Measurements from ENCODE around the gene RPP30. TPM values are rescaled to one million over a fixed set of nuclear protein-coding genes. Genes with fewer than 3 reads are reported as not detected.

The RPP30 gene
- 100 to 1,000 TPM in 1 of 2 donors, 10 to 100 TPM in 1; 98.0 to 137 TPM for total RNA-seq

DNA sequence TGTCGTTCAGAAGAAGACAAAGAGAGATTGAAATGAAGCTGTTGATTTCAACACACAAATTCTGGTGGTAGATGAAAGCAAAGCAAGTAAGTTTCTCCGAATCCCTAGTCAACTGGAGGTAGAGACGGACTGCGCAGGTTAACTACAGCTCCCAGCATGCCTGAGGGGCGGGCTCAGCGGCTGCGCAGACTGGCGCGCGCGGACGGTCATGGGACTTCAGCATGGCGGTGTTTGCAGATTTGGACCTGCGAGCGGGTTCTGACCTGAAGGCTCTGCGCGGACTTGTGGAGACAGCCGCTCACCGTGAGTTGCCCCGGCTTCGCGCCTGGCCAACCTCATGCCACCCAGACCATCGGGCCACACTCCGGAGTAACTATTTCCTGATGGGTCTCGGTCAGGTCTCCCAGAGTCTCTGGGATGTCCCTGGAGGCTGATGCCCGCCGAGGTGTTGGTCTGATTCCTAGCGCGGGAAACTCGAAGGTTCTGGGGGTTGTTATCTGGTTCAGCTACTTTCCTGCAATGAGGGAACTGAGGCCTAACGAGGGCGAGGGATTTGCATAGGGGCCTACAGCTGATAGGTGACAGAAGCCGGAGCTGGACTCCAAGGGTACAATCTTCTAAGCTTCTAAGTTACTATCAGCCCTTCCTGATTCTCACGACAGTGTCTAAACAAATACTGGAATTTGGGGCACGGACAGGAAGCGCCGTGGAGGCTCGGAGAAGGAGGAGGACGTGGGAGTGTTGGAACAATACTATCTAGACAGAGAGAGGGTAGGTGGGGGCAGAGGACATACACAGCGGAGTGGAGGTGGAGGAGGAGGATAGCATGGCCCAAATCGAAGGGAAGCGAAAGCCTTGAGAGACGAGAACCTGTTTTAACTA is at the start of gene RPP30:
Gene RPP30, plus strand, starts transcription at position 209 of the 882 bp plus-strand sequence. Its CDS starts 13 bp downstream, at position 222.
- Mint-ChIP-seq H3K27ac (peak within 1 kb of the TSS; percentile 99), H3K9me3 (peaks cover 0 to 4% of the 10 kb centered on the region in 2 donors), H3K4me1 (ENCODE audit: low read depth) (peaks cover 36% of the 10 kb centered on the region), H3K27me3 (ENCODE audit: low read depth) (peaks cover 34% of the 10 kb centered on the region), H3K36me3 (ENCODE audit: insufficient read depth in 2 of 2) (peaks cover 18 to 28% of the 10 kb centered on the region in 2 donors), H3K4me3 (peak within 1 kb of the TSS; percentile 99)
- DNase-seq, result peak; percentile 88
- peak; percentile 87 to 92 for ATAC-seq (replicated peaks in 1 of 2)

GRCh38 chr10:90822508-90822907 is 49.3 kb upstream of the RPP30 start:
- no peak overlapping the region for H3K4me3 Mint-ChIP-seq

DNA sequence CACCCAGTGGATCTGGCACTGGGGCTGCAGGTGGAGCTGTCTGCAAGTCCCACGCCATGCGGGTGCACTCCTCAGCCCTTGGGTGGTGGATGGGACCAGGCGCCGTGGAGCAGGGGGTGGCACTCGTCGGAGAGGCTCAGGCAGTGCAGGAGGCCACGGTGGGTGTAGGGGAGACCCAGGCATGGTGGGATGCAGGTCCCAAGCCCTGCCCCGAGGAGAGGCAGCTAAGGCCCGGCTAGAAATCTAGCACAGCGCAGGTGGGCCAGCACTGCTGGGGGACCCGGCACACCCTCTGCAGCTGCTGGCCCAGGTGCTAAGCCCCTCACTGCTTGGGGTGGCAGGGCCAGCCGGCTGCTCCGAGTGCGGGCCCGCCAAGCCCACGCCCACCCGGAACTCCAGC is 39.7 kb upstream of the RPP30 start:
- Mint-ChIP-seq H3K4me1 (ENCODE audit: low read depth) (no peaks in the 10 kb centered on the region), H3K36me3 (ENCODE audit: insufficient read depth in 2 of 2) (no peaks in the 10 kb centered on the region), H3K27me3 (ENCODE audit: low read depth) (peaks cover 6% of the 10 kb centered on the region), H3K27ac (no peak overlapping the region), H3K4me3 (no peak overlapping the region), H3K9me3 (no peaks in the 10 kb centered on the region)
- no peak for DNase-seq
- ATAC-seq (replicated peaks in 1 of 2), result no peak

More at GRCh38 chr10:90822508-90822907, 49.3 kb upstream of the RPP30 start:
- Mint-ChIP-seq H3K36me3 (ENCODE audit: insufficient read depth in 2 of 2) (peaks cover 2 to 5% of the 10 kb centered on the region in 2 donors), H3K9me3 (peaks cover 8 to 10% of the 10 kb centered on the region in 2 donors), H3K4me1 (ENCODE audit: low read depth) (no peaks in the 10 kb centered on the region), H3K27me3 (ENCODE audit: low read depth) (peaks cover 34% of the 10 kb centered on the region), H3K27ac (no peak overlapping the region)
- DNase-seq (no peak), ATAC-seq (replicated peaks in 1 of 2) (no peak)

- Mint-ChIP-seq H3K27ac (no peak overlapping the region), H3K27me3 (ENCODE audit: low read depth) (no peaks in the 10 kb centered on the region), H3K4me1 (ENCODE audit: low read depth) (no peaks in the 10 kb centered on the region), H3K9me3 (no peaks in the 10 kb centered on the region), H3K36me3 (ENCODE audit: insufficient read depth in 2 of 2) (no peaks in the 10 kb centered on the region), H3K4me3 (no peak overlapping the region)
- no peak for DNase-seq
- no peak for ATAC-seq (replicated peaks in 1 of 2)
Observed at GRCh38 chr10:90834326-90834725, 37.4 kb upstream of the RPP30 start.

- DNase-seq (no peak), ATAC-seq (replicated peaks in 1 of 2) (no peak)
- Mint-ChIP-seq H3K36me3 (ENCODE audit: insufficient read depth in 2 of 2) (no peaks in the 10 kb centered on the region), H3K27me3 (ENCODE audit: low read depth) (peaks cover 8% of the 10 kb centered on the region), H3K9me3 (no peaks in the 10 kb centered on the region), H3K4me1 (ENCODE audit: low read depth) (no peaks in the 10 kb centered on the region), H3K4me3 (no peak overlapping the region), H3K27ac (no peak overlapping the region)
Observed at GRCh38 chr10:90837486-90837885, 34.3 kb upstream of the RPP30 start.

DNA sequence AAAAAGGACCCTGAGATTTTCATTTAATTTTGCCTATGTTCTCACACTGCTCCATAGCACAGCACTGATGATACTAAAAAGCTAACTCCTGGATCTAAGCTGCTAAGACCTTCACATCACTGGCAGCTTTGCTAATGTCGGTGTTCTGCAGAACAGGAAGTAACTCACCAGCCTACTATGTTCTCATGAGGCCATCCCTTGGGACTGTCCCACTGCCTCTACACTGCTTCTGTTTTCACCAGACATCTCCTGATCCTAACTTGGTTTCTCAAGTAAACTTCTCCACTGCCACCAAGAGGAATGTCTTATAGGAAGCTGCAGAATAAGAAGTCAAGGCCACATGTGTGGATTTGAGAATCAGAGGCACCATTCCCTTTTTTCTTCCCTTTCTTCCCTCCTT is 29.0 kb upstream of the RPP30 start:
- Mint-ChIP-seq H3K36me3 (ENCODE audit: insufficient read depth in 2 of 2) (no peaks in the 10 kb centered on the region), H3K27me3 (ENCODE audit: low read depth) (peaks cover 39% of the 10 kb centered on the region), H3K9me3 (no peaks in the 10 kb centered on the region), H3K27ac (no peak overlapping the region), H3K4me3 (no peak overlapping the region), H3K4me1 (ENCODE audit: low read depth) (peaks cover 8% of the 10 kb centered on the region)
- ATAC-seq (replicated peaks in 1 of 2), result no peak
- DNase-seq, result no peak

DNA sequence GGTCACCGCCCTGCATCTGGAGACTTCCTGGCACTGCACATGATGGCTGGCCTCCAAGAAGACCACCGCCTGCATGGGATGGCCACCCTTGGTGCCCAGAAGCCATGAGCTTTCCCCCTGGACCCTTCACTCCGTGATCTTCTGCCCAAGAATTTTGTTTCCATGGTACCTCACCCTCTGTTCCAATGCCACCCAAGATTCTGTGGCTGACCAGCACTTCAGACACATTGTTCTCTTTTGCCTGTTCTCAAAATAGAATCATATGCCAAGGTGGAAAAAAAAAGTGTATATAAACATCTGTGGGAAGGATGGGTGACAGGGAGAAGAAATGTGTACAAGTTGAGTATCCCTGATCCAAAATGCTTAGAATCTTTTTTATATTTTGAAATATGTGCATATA is 26.0 kb upstream of the RPP30 start:
- Mint-ChIP-seq H3K27ac (no peak overlapping the region), H3K36me3 (ENCODE audit: insufficient read depth in 2 of 2) (peaks cover 6 to 7% of the 10 kb centered on the region in 2 donors), H3K9me3 (peaks cover 3 to 5% of the 10 kb centered on the region in 2 donors), H3K4me3 (no peak overlapping the region), H3K27me3 (ENCODE audit: low read depth) (peaks cover 37% of the 10 kb centered on the region), H3K4me1 (ENCODE audit: low read depth) (peaks cover 16% of the 10 kb centered on the region)
- no peak for ATAC-seq (replicated peaks in 1 of 2)
- no peak for DNase-seq

DNA sequence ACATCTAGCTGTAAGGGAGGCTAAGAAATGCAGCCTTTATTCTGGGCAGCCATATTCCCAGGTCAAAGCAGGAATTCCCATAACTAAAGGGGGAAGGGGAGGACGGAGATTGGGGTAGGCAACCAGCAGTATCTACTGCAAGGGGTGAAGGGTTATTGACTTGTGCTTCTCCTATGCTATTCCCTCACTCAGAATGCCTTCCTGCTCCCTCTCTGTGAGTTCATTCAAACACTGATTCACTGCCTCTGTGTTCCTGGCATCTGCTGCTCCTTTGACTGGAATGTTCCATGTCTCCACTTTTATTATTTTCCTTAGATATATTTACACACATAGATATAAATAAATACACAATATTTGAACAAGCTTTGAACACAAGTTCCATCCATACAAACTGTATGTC is 25.0 kb upstream of the RPP30 start:
- ATAC-seq (replicated peaks in 1 of 2), result no peak
- no peak for DNase-seq
- H3K27me3 Mint-ChIP-seq (ENCODE audit: low read depth), result peaks cover 37% of the 10 kb centered on the region
- H3K9me3 Mint-ChIP-seq, result peaks cover 5% of the 10 kb centered on the region in 2 donors
- H3K4me3 Mint-ChIP-seq, result no peak overlapping the region
- peaks cover 11 to 13% of the 10 kb centered on the region in 2 donors for H3K36me3 Mint-ChIP-seq (ENCODE audit: insufficient read depth in 2 of 2)
- no peak overlapping the region for H3K27ac Mint-ChIP-seq
- H3K4me1 Mint-ChIP-seq (ENCODE audit: low read depth), result peaks cover 16% of the 10 kb centered on the region

DNA sequence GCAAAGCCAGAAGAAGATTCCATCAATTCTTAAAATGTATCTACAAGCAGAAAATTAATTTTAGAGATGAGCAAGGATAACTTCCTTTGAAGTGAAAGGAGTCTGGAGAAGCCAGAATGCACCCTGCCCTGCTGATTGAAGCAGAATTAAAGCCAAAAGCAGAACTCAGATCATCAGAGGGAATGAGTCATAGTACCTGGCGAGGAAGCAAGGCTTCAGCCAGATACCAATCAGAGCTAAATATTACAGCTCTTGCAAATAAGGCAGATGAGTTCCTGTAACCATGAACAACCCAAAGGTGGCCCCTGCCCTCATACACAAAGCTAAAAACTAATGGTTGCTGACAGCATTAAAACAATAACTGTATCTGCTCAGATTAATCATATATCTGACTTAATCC is 24.3 kb upstream of the RPP30 start:
- ATAC-seq (replicated peaks in 1 of 2) (peak; percentile 47 to 74), DNase-seq (no peak)
- H3K4me1 Mint-ChIP-seq (ENCODE audit: low read depth), result peaks cover 16% of the 10 kb centered on the region
- H3K36me3 Mint-ChIP-seq (ENCODE audit: insufficient read depth in 2 of 2), result peaks cover 13% of the 10 kb centered on the region in 2 donors
- no peak overlapping the region for H3K27ac Mint-ChIP-seq
- peaks cover 5 to 7% of the 10 kb centered on the region in 2 donors for H3K9me3 Mint-ChIP-seq
- no peak overlapping the region for H3K4me3 Mint-ChIP-seq
- peaks cover 41% of the 10 kb centered on the region for H3K27me3 Mint-ChIP-seq (ENCODE audit: low read depth)

DNA sequence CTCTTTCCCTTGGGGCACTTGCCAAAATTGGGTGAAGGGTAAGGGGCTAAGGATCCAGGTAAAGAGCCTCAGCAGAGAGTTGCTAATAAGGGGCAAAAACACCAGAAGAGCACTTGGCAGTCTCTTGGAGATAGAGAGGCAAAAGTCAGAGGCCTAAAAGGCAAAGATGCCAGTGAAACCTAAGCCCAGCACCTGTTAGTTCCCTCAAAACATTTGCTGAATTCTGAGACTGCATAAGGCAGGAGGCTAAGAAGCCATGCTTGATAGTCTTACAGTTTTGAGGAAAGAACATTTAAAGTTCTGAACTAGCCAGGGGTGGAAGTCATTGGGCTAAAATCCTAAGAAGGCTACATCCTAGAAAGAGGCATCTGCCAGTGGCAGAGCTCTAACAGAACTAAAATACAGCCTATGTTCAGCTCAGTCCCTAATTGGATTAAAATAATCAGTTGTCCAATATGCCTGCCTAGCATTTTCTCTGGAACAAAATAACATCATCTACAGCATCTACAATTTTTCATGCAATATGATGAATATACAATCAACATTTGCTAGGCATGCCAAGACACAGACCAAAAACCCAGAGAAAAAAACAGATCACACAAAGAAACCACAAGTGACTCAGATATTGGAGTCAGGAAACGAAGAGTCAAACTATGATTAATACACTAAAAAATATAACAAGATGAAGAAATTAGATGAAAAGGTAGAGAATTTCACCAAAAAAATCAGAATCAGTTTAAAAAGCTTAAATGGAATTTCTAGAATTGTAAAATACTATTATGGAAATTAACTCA is 21.6 kb upstream of the RPP30 start:
- peaks cover 47% of the 10 kb centered on the region for H3K27me3 Mint-ChIP-seq (ENCODE audit: low read depth)
- DNase-seq (no peak), ATAC-seq (replicated peaks in 1 of 2) (peak; percentile 26 to 44)
- peaks cover 13% of the 10 kb centered on the region in 2 donors for H3K36me3 Mint-ChIP-seq (ENCODE audit: insufficient read depth in 2 of 2)
- peaks cover 5 to 7% of the 10 kb centered on the region in 2 donors for H3K9me3 Mint-ChIP-seq
- H3K27ac Mint-ChIP-seq, result no peak overlapping the region
- H3K4me3 Mint-ChIP-seq, result no peak overlapping the region
- H3K4me1 Mint-ChIP-seq (ENCODE audit: low read depth), result peaks cover 16% of the 10 kb centered on the region

- DNase-seq, result no peak
- no peak for ATAC-seq (replicated peaks in 1 of 2)
- peaks cover 15% of the 10 kb centered on the region for H3K4me1 Mint-ChIP-seq (ENCODE audit: low read depth)
- peaks cover 5 to 7% of the 10 kb centered on the region in 2 donors for H3K9me3 Mint-ChIP-seq
- H3K27ac Mint-ChIP-seq, result no peak overlapping the region
- peaks cover 12 to 13% of the 10 kb centered on the region in 2 donors for H3K36me3 Mint-ChIP-seq (ENCODE audit: insufficient read depth in 2 of 2)
- no peak overlapping the region for H3K4me3 Mint-ChIP-seq
- H3K27me3 Mint-ChIP-seq (ENCODE audit: low read depth), result peaks cover 65% of the 10 kb centered on the region
Observed at GRCh38 chr10:90855126-90855525, 16.6 kb upstream of the RPP30 start.

GRCh38 chr10:90856261-90856660 is 15.5 kb upstream of the RPP30 start:
- DNase-seq (no peak), ATAC-seq (replicated peaks in 1 of 2) (no peak)
- H3K4me1 Mint-ChIP-seq (ENCODE audit: low read depth), result peaks cover 11% of the 10 kb centered on the region
- peaks cover 4 to 5% of the 10 kb centered on the region in 2 donors for H3K36me3 Mint-ChIP-seq (ENCODE audit: insufficient read depth in 2 of 2)
- H3K27me3 Mint-ChIP-seq (ENCODE audit: low read depth), result peaks cover 74% of the 10 kb centered on the region
- peak overlapping the region; percentile 43 to 55 for H3K4me3 Mint-ChIP-seq
- peaks cover 0 to 1% of the 10 kb centered on the region in 2 donors for H3K9me3 Mint-ChIP-seq
- H3K27ac Mint-ChIP-seq, result no peak overlapping the region
